Measurements from ENCODE around the gene SPEG.
"Not testable (repeated sequence)": the region's sequence is repeated elsewhere in the genome, so short reads cannot be mapped to it uniquely, and the experiment has no call there.

Gene SPEG

DNA sequence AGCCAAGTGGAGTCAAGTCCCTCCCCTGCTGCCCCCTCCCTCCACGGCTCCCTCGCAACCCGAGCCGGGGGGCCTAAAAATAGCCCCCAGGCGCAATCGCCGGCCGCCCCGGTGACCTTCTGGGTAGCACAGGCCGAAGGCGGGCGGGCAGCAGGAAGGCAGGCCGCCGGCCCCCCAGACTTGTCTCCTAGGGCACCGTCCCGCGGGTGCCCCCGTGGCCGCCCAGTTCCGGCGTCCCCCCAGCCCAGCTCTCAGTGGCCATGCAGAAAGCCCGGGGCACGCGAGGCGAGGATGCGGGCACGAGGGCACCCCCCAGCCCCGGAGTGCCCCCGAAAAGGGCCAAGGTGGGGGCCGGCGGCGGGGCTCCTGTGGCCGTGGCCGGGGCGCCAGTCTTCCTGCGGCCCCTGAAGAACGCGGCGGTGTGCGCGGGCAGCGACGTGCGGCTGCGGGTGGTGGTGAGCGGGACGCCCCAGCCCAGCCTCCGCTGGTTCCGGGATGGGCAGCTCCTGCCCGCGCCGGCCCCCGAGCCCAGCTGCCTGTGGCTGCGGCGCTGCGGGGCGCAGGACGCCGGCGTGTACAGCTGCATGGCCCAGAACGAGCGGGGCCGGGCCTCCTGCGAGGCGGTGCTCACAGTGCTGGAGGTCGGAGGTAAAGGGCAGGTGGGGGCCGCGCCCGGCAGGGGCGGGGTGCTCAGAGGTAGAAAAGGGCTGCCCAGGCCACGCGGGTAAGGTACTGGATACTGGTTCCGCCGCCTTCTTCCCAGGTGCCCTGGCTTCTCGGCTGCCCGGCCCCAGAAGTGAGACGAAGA lies at the start of gene SPEG:
Gene SPEG (plus strand): TSS at position 126 of the 808 bp plus-strand sequence. CDS start 135 bp downstream, at position 261.
- DNase-seq = no peak

DNA sequence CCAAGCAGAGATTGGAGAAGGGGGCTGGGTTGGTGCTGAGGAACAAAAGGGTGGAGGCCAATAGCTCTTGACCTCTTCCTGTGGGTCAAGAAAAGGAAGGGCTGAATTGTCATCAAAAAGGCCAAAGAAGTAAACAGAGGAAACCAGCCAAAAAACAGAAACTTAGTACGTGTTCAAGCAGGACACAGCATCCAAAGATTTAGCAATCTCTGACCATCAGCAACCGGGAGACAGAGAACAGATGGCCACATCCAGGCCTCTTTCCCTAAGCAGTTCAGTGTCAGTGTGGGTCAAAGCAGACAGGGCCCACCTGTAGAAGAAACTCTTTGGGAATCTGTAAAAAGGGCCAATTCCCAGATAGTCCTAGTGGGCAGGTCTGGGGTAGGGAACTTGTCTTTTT lies 49.8 kb upstream of the SPEG start:
- DNase-seq = no peak

DNA sequence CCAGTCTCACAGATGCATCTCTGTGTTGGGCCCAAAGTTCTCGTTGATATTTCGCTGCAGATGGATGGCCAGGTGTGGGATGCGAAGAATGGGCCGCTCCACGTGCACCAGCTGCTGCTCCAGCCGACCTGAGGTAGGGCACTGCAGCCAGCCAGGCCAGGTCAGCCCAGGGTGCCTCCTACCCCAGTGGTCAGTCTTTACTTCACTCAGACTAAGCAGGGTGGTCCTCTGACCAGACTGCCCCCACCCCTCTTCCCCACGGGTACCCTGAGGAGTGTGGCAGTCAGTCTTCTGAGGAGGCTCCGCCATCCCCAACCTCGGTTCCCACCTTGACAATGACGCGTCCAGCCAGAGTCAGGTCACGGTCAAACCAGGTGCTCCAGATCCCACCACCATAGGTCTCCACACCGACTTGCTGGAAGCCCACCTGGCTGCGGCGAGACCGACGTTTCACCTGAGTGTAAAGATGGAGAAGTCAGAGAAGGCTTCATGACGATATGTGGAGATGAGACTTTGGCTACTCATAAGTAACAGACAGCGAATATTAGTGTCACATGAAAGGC lies 48.6 kb upstream of the SPEG start:
- DNase-seq = no peak

- no peak for DNase-seq
These were observed 47.9 kb upstream of the SPEG start for GRCh38 chr2:219386532-219387280.

GRCh38 chr2:219387306-219388120 lies 47.1 kb upstream of the SPEG start, which contains the start of gene DNPEP:
TSS of gene DNPEP (minus strand) at chr2:219387912. CDS start at chr2:219387794, 118 bp downstream.
- peak; percentile 96 for DNase-seq

DNA sequence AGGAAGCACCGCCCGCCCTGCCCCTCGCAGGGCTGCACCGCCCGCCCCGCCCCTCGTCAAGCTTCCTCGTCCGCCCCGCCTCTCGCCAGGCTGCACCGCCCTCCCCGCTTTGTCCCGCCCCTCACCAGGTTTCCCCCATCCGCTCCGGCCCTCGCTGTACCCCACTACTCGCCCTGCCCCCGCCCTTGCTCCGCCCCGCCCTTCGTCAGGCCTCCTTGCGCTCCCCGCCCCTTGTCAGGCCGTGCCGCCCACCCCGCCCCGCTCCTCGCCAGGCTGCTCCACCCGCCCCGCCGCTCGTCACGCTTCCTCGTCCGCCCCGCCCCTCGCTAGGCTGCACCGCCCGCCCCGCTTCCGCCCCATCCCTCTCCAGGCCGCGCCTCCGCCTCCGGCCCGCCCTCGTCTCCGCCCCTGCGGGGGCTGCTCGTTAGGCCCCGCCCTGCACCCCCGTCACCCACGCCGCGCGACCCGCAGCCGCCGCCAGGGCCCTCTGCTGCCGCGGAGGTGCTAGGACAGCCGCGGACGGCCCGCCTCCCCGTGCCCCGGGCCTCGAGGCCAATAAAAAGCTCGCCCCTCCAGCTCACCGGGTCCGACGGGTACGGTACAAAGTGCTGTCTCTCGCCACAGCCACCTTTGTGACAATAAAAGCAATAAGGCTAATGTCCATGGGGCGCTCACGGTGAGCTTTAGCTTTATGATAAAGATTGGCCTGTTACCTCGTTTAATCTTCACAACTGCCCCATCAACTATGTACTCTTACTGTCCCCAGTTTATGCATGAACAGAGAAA lies 46.3 kb upstream of the SPEG start:
- DNase-seq = peak; percentile 100

DNA sequence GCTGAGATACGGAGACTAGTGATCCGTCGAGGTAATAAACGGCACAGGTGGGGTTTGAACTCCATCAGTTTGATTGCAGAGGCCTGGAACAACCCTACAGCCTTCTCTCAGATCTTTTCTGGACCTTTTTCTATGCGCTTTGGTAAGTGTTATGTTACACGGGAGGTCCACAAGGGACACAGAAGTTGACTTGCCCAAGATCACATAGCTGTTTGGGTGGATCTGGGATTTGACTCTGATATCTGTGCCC lies 45.8 kb upstream of the SPEG start:
- no peak for DNase-seq

- DNase-seq = no peak
These were observed 41.9 kb upstream of the SPEG start for GRCh38 chr2:219392754-219393153.

- not testable (repeated sequence) for DNase-seq
These were observed 39.6 kb upstream of the SPEG start for GRCh38 chr2:219395056-219395455.

DNA sequence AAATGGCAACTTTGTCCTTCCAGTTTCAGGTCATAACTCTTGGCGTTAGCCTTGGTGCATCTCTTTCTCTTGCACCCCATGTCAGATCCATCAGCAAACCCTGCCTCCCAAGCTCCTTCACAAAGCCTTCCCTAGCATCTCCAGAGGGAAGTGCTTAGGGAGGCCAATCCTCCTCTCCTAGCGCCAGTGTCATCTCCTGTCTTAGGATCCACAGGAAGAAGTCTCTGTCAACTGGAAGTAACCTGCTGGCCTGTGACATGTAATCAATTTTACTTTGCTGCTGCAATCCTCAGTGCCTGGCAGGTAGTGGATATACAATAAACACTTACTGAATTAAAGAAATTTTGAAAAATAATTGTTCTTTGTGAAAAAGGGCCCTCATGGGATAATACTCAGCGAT lies 39.0 kb upstream of the SPEG start:
- no peak for DNase-seq

GRCh38 chr2:219396863-219397457 lies 37.7 kb upstream of the SPEG start:
- no peak for DNase-seq

DNA sequence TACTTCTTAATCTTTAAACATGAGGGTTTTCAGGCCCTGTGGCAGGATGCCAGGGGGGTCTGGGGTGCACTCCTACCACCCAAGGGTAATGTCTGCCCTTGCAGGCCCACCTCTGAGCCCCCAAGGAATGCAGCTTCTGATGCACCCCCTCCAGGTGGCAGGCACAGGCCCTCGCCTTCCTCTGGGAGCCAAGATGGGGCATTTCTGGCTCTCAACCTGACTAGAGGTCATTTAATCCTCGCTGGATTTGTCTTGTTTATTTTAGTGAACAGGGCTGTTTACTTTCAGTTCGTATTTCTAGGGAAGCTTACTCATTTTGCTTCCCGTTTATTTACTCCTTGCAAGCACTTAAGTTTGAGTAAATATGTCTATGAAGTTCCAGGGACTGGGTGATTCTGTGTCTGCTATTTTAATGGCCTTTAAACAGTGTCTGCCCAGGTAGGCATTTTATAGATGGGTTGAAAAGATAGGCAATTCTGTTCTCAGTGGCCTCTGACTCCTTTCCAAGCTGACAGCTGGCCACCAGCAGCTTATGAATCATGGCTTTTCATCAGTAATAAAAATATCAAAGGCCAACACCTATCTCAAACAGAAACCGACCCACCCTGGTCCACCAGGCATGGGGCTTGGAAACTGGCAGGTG lies 35.8 kb upstream of the SPEG start:
- DNase-seq = no peak

GRCh38 chr2:219399716-219400478 lies 34.7 kb upstream of the SPEG start:
- no peak for DNase-seq

GRCh38 chr2:219400562-219400961 lies 34.1 kb upstream of the SPEG start:
- no peak for DNase-seq

GRCh38 chr2:219401606-219402005 lies 33.0 kb upstream of the SPEG start:
- DNase-seq = no peak

- peak; percentile 58 for DNase-seq
These were observed 31.8 kb upstream of the SPEG start for GRCh38 chr2:219402665-219403515.

GRCh38 chr2:219403861-219404260 lies 30.8 kb upstream of the SPEG start:
- DNase-seq = no peak

- DNase-seq = no peak
These were observed 30.2 kb upstream of the SPEG start for GRCh38 chr2:219404291-219404910.

- DNase-seq = no peak
These were observed 29.7 kb upstream of the SPEG start for GRCh38 chr2:219404954-219405353.

All from activated CD8-positive, alpha-beta memory T cell treated with anti-CD3 and anti-CD28 coated beads, Interleukin-2, amount 50 U/mL, for 4 hours (primary cell).